GM21717 (cell line): ENCODE measurements around the gene TAF10.

Source experiments
- ATAC-seq: cut with Tn5 transposase; IDR thresholded peaks from one replicate; pipeline ENCODE4 v1.9.1; 2021; ENCODE audit warnings: mild to moderate bottlenecking, moderate library complexity; ENCODE audit not compliant: unreplicated experiment

TAF10 gene

DNA sequence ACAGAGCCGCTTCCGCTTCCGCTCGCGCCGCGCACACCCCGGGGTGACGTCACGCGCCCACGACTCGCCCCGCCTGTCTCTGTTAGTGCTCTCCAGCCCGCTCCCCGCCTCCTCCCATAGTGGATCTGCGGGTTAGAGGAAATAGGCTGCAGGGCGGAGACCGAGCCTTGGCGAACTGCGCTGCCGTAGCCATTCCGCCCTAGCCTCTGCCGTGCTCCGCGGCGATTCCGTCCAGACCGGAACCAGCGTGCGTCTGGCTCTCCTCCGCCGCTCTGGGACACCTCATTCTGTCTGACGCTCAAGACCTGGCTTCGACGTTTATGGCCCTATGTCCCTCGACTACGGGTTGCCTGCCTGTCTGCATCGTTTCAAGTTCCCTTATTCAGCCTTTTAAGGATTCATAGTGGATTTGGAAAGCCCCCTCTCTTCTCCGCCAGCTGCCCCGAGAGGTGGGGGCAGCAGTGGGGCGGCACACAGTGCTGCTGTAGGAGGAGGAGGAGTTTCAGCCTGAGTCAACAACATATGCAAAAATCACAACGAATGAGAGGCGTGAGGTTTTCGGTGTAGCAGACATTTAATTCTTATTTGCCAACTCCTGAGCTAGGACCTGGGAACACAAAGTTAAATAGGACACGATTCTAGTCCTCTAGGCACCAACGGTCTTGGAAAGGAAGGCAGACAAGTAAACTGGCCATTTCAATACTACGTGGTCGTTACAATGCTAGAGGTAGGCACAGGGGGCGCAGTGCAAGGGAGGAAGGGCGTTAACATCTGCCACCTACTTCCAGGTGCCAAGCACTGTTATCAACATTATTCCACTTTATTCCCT lies at the start of gene TAF10:
TAF10 (minus strand) TSS at position 4 of the 829 bp plus-strand sequence. CDS start 27 bp downstream, outside the sequence.
- ATAC-seq: peak; percentile 88

- no peak for ATAC-seq
Measured at GRCh38 chr11:6660712-6661111, 48.7 kb upstream of the TAF10 start.

- no peak for ATAC-seq
Measured at GRCh38 chr11:6658647-6659046, 46.6 kb upstream of the TAF10 start.

DNA sequence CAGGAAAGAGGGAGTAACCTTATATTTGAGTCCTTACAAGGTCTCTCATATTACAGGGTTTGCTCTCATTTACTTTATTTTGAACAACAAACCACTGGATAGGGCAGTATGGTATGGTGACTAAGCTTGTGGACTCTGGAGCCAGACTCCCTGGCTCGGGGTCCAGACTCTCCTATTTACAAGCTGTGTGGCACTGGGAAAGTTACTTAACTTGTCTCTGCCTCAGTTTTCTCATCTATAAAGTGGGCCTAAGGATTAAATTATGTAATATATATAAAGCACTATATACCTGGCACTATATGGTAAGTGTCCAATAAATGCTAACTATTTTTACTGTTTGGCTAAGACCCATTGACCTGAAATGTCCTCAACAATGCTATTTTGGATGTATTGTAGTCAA lies 45.3 kb upstream of the TAF10 start:
- no peak for ATAC-seq

GRCh38 chr11:6656936-6657335 lies 44.9 kb upstream of the TAF10 start:
- ATAC-seq: no peak

DNA sequence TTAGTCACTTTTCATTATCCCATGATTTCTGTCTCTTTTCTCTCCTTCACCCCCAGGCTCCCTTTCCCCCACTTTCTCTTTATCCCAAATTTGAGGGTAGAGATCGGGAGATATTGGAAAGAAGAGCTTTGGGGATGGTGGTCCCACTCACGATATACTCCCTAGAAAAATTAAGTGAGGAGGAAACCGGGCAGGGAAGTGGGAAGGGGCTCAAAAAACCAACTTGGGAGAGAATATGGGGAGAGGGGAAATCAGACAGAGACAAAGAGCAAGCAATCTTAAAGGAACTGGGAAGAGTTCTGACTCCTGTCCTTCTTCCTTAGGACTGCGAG lies 44.5 kb upstream of the TAF10 start:
- no peak for ATAC-seq

GRCh38 chr11:6655790-6656583 lies 44.0 kb upstream of the TAF10 start, which contains the start of gene DCHS1:
TSS of gene DCHS1 (minus strand) at chr11:6655809. CDS start at chr11:6641613, 14,196 bp downstream.
- no peak for ATAC-seq

DNA sequence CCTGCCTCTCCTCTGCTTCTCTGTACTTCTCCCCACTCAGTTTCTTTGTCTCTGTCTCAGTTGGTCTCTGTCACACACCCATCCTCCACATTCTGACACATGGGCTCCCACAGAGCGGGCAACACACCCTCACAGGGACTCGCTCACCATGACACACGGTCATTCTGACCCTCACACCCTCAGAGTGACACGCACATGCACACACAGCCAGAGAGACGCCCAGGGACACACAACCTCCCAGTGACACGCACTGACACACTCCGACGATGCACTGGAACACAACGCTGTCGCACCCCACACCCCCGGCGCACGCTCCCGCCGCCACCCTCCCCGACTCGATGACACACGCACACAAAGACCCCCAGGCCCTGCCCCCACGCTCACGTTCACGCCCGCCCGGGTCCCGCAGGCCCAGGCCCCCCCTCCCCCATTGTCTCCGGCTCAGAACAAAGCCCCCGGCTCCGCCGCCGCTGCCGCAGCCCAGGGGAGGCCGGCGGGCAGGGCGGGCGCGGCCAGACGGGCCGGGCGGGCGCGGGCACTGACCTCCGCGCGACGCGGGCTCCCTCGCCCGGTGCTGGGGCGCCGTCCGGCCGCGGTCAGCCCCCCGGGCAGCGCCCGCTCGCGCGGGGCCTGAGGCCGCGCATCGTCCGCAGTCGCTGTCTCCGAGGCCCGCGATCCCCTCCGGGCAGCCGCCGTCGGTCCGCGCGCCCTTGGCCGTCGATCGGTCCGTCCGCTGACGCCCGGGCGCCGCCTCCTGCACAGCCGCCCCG lies 43.2 kb upstream of the TAF10 start:
- no peak for ATAC-seq

DNA sequence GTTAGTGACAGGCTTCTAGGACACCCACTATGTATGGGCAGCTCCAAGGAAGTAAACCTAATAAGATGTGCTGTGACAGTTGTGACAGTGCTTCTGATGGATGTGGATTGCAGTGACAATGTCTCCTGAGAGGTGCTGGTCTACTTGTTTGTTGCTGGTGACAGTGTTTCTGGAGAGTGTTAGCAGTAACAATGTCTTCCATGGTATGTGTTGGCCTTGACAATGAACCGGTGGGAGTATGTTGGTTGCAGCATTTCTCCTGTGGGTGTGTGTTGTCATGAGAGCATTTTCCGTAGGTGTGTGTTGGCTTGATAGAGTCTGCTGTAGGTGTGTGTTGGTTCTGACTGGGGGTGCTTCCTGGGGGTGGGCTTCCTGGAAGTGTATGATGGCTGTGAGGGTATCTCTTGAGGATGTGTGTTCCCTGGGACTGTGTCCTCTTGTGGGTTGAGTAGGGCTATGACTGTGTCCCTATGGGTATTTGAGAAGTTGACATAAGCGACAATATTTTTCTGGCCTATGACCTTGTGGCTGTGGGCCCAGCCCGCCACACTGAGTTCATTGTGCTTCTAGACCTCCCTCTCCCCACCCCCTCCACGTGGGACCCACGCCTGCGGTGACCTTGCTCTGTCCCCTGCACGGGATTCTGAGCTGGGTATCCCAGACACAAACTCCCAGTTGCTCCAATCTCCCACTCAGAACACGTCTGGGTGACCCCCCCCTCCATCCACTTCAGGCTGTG lies 42.4 kb upstream of the TAF10 start:
- no peak for ATAC-seq

DNA sequence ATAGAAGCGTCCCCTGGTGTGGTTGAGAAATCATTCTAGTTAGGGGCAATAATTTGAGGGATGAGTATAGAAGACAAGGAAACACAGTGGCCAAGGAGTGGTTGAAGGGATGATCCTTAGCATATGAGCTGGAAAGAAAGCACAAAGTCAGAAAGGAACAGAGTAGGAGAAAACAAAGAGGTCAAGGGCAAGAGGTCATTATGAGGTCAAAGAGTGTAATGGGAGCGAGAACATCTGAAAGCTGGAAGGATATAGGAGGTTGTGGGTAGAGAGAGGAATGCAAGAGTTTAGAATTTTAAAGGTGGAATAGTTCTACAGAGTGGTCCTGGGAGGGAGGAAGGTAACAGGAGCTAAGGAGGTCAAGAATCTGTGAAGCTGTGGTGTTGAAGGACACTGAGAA lies 41.6 kb upstream of the TAF10 start:
- no peak for ATAC-seq

- ATAC-seq: no peak
Measured at GRCh38 chr11:6653097-6653496, 41.1 kb upstream of the TAF10 start.

- no peak for ATAC-seq
Measured at GRCh38 chr11:6652182-6652581, 40.2 kb upstream of the TAF10 start.

GRCh38 chr11:6650980-6651379 lies 39.0 kb upstream of the TAF10 start:
- no peak for ATAC-seq

DNA sequence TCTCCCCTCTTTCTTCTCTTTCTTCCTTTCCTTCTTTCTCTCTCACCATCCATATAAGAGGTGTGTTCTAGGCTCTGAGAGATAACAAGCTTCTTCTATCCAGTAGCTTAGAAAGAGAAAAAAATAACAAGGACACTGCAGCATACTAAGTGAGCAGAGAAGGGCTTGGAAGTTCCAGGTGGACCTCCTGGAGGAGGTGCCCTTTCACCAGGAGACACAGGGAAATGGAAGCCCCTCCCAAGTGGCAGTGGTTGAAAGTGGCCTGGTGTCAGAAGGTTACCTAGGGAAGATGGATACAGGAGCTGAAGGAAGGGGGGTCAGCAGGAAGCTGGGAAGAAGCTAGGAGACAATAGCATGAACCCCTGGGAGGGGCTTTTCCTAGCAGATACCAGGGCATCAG lies 38.1 kb upstream of the TAF10 start:
- no peak for ATAC-seq

- no peak for ATAC-seq
Measured at GRCh38 chr11:6648501-6648900, 36.5 kb upstream of the TAF10 start.

GRCh38 chr11:6647836-6648235 lies 35.8 kb upstream of the TAF10 start:
- ATAC-seq: no peak

GRCh38 chr11:6646918-6647679 lies 35.1 kb upstream of the TAF10 start:
- ATAC-seq: peak; percentile 95

- ATAC-seq: no peak
Measured at GRCh38 chr11:6646576-6646917, 34.5 kb upstream of the TAF10 start.

GRCh38 chr11:6646071-6646470 lies 34.1 kb upstream of the TAF10 start:
- no peak for ATAC-seq

DNA sequence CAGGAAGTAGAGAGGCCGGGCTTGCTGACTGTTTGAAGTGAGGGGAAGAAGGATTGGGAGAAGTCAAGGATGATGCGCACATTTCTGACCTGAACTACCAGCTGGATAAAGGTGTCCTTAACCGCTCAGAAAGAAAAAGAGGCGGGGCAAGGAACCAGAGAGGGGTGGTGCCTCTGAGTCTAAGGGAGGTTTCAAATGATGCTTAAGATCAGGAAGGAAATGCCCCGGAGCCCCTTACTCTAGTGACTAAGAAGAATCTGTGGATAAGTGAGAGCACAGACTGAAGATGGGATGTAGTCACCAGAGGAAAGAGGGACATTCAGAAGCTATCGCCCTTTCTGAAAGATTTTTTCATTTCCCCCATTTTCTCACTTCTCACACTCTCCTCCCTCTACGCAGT lies 30.9 kb upstream of the TAF10 start:
- no peak for ATAC-seq
